Stimulated activated CD8-positive, alpha-beta memory T cell treated with anti-CD3 and anti-CD28 coated beads, Interleukin-7, amount 100 ng/mL, for 24 hours (primary cell): ENCODE results near the gene FAM180B.

Experiments used
- DNase-seq: peaks from one replicate; pipeline ENCODE4 v3.0.0-alpha.2; 2020; ENCODE audit warnings: low read depth

Gene FAM180B

DNA sequence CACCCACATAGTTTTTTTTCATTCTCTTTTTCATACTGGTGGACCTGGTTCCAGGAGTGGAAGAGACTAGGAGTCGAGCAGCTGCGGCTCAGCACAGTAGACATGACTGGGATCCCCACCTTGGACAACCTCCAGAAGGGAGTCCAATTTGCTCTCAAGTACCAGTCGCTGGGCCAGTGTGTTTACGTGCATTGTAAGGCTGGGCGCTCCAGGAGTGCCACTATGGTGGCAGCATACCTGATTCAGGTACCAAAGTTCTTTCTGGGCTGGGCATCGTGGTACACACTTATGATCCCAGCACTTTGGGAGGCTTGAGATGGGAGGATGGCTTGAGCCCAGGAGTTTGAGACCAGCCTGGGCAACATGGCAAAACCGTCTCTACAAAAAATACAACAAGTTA lies 16.8 kb upstream of the FAM180B start:
- DNase-seq, result no peak

DNA sequence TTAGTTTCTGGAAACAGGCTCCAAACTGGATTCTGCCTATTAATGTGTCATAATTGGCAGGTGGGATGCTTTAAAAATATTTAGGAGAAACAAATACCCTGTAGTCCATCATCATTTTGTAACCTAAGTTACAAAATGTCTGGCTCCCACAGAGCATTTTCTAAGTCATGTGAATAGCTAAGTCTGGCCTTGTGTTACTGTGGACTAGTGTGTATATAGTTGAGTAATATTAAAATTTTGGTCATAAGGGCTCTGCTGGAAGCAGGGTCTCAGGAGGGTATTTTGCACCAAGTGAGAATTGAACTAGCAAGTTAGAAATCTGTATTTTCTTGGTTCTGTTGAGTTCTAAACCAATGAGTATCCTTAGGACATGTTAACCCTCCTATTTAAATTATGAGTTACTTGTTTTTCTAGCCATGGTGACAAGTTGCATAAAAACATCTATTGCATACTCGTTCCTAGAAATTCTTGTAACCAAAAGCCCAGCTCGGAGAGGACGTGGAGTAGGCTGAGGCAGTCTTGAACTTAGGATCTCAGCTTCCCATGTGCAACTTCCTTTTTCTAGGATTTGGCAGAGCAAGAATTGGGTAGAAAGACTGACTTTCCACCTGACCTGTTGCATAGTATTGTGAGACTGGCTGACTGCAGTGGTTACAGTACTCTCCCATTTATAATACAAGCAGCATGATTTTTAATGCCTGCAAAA lies 15.7 kb upstream of the FAM180B start:
- no peak for DNase-seq

- DNase-seq, result no peak
Observed at GRCh38 chr11:47571357-47571729, 15.1 kb upstream of the FAM180B start.

DNA sequence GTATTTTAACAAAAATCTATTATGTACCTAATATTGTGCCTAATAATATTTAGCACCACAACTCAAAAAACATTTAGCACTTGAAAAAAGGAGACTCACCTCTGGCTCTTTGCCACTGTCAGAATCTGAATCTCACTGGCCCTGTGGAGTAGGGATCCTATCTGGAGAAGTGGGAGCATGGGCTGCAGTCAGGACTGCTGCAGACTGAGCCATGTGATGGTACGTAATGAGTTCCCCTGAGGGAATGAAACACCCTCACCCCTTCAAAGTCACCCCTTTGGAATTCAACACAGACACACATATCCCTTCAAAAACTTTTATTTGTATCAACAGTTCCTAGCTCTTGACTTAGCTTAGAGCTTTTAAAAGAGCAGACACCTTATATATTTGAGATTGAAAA lies 14.6 kb upstream of the FAM180B start:
- no peak for DNase-seq

GRCh38 chr11:47572715-47573255 lies 13.7 kb upstream of the FAM180B start:
- DNase-seq, result no peak

- no peak for DNase-seq
Observed at GRCh38 chr11:47573321-47573720, 13.2 kb upstream of the FAM180B start.

DNA sequence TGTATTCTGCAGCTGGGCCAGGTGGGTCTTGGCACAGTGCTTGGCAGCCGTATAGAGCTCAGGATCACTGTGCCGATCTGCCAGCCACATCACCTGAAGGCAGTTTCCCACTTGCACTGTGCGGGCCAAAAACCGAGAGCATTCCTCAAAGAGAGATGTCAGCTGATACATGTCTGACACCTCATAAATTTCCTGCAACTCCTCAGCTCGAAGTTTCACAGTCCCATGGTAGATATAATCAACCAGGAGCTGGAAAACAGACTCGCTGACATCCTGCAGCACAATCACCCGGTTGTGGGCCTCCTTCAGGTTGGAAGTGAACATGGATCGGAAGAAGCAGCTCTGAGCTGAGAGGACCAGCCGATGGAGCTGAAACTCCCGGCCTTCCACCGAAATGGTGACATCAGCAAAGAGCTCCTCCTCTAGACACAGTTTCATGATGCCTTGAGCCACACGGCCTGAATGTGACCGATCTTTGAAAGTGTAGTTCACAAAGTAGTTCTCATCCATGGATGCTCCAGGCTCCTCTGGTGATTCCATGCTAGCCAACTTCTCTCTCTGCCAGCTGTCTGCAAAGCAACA lies 8.9 kb upstream of the FAM180B start:
- no peak for DNase-seq

DNA sequence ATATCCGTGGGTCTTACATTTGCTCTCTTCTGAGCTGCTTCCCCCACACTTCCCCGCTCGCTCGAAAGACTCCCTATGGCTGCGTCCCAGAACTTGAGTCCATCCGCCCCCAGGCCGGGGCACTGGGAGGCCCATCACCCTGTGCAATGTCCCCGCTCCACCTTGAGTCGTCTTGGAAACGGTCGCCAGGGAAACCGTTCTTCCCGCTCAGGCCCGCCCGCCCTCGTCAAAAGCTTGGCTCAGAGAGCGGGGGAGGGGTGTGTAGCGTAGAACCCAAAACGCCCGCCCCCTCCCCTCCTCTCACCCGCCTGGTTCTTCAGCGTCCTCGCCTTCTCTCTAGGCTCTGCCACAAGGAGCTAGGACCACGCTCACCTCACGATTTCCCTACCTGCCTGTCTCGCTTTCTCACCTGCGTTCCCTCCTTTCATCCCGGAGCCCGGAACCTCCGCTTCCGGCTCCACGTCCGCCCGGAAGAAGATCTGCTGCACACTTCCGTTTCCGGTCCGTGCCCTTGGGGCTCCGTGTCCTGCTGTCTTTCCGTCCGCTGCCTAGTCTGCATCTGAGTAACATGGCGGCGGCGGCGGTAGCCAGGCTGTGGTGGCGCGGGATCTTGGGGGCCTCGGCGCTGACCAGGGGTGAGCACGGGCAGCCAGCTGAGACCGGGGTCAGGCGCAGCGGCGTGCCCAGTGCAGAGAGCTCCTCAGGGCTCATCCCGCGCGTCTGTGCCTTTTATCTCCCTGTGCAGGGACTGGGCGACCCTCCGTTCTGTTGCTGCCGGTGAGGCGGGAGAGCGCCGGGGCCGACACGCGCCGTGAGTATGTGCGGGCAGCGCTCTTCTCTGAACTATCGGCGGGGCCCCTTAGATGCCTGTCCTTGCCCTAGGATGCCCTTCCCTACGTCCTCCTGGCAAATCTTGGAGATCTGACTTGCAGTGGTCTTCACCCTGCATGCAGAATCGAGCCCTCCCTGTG lies 7.7 kb upstream of the FAM180B start, which contains the start of the genes KBTBD4 and NDUFS3:
KBTBD4 (minus strand) TSS at position 447 of the 971 bp plus-strand sequence; CDS start at position 428, 19 bp downstream.
NDUFS3 (plus strand) TSS at position 551 of the 971 bp plus-strand sequence; CDS start at position 569, 18 bp downstream.
- DNase-seq, result peak; percentile 82

GRCh38 chr11:47583844-47584243 lies 2.6 kb upstream of the FAM180B start:
- DNase-seq, result no peak

- DNase-seq, result no peak
Observed at GRCh38 chr11:47587039-47587716, 700 bp downstream of the FAM180B start.

GRCh38 chr11:47587723-47588326 lies 1.3 kb downstream of the FAM180B start:
- no peak for DNase-seq

DNA sequence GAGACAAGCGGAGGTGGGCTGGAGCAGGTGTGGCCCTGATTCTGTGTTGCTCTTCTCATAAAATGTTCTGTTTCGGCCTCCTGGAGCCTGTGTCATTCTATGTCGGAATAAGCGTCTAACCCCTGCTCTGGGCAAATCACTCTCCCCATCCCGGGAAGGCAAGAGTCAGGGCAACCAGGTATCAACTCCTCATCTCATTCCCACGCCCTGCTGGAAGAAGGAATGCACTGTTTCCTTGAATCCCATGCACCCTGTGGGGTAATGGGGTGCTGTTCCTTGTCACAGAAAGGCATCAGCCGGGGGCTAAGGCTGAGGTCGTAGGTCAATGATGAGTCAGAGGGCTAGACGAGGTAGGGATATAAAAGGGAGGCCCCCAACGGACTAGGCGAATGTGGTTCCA lies 2.6 kb downstream of the FAM180B start:
- no peak for DNase-seq

DNA sequence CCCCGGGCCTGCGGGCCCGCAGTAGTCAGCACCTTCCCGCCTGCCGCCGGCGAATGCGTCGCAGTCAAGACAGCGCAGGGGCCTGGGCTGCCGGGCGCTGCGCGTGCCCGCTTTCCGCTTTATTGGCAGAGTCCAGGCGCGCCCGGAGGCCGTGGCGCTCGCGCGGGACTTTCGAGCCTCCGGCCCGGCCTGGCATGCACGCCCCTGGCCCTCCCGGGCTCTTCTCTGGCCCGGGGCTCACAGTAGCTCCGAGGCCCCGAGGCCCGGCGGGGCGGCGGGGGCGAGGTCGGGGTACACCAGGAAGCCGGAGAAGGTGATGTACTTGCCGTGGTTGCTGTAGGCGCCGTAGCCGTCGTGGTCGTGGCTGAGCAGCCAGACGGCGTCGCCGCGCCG lies 3.1 kb downstream of the FAM180B start:
- DNase-seq, result no peak

DNA sequence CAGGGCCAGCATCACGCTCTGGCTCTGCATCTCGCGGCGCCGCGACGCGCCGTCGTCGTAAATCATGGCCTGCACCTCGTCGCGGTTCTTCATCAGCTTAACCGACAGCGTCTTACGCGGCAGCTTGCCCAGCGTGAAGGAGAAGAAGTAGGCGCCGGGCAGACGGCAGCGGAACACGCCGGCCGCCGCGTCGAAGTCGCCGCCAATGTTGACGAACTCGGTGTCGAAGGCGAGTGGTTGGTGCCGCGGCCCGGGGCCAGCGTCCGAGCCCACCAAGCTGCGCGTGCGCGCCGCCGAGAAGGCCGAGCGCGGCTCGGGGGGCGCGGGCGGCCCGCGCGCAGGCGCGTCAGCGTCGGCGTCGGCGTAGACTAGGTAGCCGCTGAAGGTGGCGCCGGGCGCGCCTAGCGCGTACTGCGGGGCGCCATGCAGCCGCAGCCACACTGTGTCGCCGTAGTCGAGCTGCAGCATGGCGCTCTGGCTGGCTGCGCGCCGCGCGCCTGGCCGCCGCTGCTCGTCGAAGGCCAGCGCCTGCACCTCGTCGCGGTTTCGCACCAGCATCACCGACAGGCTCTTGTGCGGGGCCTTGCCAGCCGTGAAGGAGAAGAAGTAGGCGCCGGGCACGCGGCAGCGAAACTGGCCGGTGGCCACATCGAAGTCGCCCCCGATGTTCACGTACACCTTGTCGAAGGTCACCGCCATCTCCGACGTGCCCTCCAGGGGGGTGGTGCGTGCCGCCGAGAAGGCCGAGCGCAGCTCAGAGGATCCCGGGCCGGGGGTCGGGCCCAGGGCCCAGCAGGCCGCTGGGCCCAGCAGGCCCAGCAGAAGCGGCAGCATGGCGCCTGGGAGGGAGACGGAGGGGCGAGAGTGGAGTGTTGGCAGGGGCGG lies 3.7 kb downstream of the FAM180B start:
- no peak for DNase-seq

DNA sequence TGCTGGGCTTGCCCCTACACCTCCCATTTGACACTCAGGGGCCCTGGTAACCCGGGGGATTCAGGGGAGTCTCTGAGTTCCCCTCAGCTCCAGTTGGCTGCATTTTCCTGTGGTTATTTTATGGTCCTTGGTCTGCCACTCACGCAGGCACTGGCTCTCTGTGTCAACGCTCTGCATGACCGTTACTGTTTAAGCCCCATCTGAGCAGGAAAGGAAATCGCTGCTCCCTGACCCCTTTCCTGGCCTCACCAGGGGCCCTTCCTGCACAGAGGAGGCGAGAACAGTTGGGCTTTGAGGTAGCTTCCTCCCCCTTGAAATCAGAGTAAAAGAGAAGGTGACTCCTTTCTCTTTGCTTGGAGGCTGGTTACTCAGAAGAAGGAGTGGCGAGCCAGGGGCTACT lies 5.3 kb downstream of the FAM180B start:
- no peak for DNase-seq

GRCh38 chr11:47592251-47592650 lies 5.8 kb downstream of the FAM180B start:
- DNase-seq, result no peak

DNA sequence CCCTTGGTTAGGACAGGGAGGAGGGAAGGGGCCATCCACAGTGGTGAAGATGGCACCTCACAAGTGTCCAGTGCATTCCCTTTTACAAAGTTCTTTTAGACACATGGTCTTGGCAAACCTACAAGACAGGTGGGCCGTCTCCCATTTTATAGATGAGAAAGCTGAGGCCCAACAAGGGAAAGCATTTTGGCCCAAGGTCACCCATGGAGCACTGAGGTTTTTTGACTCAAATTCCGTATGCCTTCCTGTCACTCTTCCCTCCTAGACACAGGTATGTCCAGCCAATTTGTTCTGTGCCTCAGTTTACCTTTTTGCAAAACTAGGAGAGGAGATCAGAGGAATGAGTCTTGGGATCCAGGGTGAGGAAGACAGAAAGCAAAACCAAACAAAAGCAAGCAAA lies 6.5 kb downstream of the FAM180B start:
- DNase-seq, result no peak

DNA sequence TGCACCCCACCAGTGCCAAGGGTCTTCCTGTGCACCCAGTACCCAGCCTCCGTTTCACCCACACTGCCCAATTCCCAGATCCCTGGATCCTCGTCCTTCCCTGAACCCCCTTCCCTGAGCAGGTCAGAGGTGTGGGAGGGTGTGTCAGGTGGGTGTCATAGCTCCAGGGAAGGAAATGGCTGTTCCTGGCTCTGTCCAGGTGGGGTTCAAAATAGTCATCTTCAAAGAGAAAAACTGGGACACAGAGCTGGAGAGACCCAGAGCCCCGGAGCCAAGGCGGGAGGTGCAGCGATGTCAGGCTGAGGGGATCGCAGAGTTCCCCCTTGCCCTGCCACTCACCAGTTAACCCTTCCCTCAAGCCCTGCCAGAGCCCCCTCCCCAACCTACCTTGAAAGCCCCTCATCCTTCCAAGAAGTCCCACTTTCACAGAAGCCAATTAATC lies 7.0 kb downstream of the FAM180B start:
- no peak for DNase-seq

DNA sequence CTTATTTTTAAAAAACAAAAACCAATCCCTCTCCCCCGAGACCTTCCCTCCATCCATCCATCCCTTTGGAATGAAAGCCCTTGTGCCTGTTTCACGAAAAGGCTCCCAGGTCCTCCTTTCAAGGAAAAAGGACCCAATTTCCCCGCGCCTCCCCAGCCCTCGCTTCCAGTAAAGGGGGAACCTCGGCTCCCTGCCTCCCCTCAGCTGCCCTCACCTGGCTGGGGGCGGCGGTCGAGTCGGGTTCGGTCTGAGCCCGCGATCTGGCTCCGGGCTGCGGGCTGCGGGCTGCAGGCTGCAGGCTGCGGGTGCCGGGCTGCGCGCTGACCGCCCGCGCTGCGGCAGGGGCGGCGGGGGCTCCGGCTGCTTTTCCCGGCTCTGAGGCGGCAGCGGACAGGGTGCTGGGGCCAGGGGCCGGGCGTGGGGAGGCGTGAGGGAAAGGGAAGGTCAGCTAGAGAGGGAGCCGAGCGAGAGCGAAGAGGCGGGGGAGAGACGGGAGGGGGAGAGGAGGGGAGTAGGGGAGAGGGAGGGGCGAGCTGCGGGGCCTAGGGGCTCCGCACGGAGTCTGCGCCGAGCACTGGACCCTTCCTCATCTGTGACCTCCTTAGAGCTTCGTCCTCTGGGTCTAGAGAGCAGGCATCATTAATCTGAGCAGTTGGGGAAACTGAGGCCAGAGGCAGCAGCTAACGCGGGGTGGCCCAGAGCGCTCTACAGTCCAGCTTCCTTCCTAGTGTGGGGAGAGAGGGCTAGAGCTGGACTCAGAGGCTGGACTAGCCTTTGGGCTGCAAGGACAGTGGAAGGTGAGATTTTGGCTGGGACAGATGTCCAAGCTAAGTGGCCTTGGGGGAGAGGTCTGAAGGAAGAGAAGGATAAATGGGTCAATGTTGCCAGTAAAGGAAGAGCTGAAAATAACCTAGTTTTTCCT lies 7.7 kb downstream of the FAM180B start, which contains the start of gene C1QTNF4:
C1QTNF4 (minus strand) TSS at position 478 of the 922 bp plus-strand sequence. CDS start 3,601 bp downstream, outside the sequence.
- no peak for DNase-seq
